RWPE2 (cell line): ENCODE measurements around the gene SYCP2.
A peak's percentile ranks its signal among the peaks of the same experiment; 100 is the strongest.

Experiments used
- ATAC-seq: fragments of 200-7000 bp; cut with Tn5 transposase; 3 replicates; pipeline ENCODE4 v1.9.1; 2021; ENCODE audit warnings: low read depth
- DNase-seq: peaks from one replicate; pipeline ENCODE4 v3.0.0-alpha.2; 2020; ENCODE audit warnings: low spot score
- H3K27ac ChIP-seq: fragments of 450-650 bp; 2 replicates; pipeline ENCODE4 v1.5.1; 2017; ENCODE audit warnings: mild to moderate bottlenecking; ENCODE audit not compliant: poor library complexity, severe bottlenecking
- H3K27me3 ChIP-seq: fragments of 250-450 bp; sonication (Bioruptor Pico); 2 replicates; pipeline ENCODE4 v1.5.1; 2021; ENCODE audit warnings: mild to moderate bottlenecking, moderate library complexity; ENCODE audit not compliant: insufficient read depth, poor library complexity, severe bottlenecking
- H3K36me3 ChIP-seq: fragments of 250-450 bp; sonication (Bioruptor Pico); 2 replicates; pipeline ENCODE4 v1.5.1; 2020; ENCODE audit warnings: low read depth, mild to moderate bottlenecking, moderate library complexity
- H3K4me1 ChIP-seq: fragments of 250-450 bp; sonication (Bioruptor Pico); 2 replicates; pipeline ENCODE4 v1.5.1; 2021; ENCODE audit warnings: mild to moderate bottlenecking, moderate library complexity; ENCODE audit not compliant: insufficient read depth, poor library complexity, severe bottlenecking
- H3K4me3 ChIP-seq: fragments of 250-450 bp; sonication (Bioruptor Pico); 2 replicates; pipeline ENCODE4 v1.5.1; 2021; ENCODE audit warnings: mild to moderate bottlenecking, moderate library complexity; ENCODE audit not compliant: severe bottlenecking
- H3K9me3 ChIP-seq: fragments of 250-450 bp; sonication (Bioruptor Pico); 2 replicates; pipeline ENCODE4 v1.5.1; 2021; ENCODE audit warnings: mild to moderate bottlenecking, moderate library complexity; ENCODE audit not compliant: severe bottlenecking
- CTCF ChIP-seq: fragments of 450-650 bp; IDR thresholded peaks from one replicate; pipeline ENCODE4 v1.5.1; 2017; ENCODE audit warnings: mild to moderate bottlenecking, moderate library complexity; ENCODE audit not compliant: poor library complexity, severe bottlenecking

SYCP2 gene

DNA sequence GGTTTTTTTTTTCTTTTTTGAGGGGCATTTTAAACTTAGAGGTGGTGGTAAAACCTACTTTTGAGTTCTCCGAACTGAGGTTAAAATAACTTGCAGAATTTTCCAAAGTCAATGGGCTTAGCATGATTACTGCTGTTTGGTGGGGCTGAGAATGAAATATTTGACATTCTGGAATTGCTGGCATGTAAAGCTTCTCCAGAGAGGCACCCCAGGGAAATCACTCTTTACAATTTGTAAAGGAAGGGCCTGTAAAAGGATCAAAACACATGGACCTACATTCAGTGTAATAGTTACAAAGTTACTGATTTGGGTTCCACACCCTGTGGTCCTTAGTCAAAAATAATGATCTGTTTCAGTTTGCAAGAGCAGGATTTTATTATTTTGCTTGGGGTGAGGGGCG, 12.3 kb upstream of the SYCP2 start:
- TF ChIP-seq CTCF: no peak
- Histone ChIP-seq H3K9me3 (no peaks in the 10 kb centered on the region), H3K4me1 (peaks cover 14% of the 10 kb centered on the region), H3K36me3 (peaks cover 69% of the 10 kb centered on the region), H3K27me3 (no peaks in the 10 kb centered on the region), H3K27ac (no peak overlapping the region), H3K4me3 (no peak overlapping the region)
- ATAC-seq: no peak
- no peak for DNase-seq

DNA sequence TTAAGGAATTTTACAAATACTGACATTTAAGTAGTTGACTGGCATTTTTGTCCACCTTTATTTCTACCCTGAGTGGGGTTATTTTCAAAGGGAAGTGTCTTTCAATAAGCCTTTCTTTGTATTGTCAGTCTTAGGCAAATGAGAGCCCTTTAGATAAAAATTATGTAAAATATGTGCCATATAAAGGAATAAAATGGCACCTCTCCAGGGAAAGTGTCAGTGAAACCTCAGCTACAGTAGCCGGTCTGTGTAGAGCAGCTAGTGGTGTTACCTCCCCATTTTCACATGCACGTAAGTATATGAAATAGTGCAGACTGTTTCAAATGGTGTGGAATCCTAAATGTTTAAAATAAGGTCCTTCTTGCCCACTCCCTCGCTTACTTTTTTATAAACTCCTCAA, 11.7 kb upstream of the SYCP2 start:
- no peak for TF ChIP-seq CTCF
- H3K9me3 ChIP-seq: no peaks in the 10 kb centered on the region
- ATAC-seq (no peak), DNase-seq (no peak)
- H3K4me1 ChIP-seq: peaks cover 14% of the 10 kb centered on the region
- no peak overlapping the region for H3K4me3 ChIP-seq
- H3K36me3 ChIP-seq: peaks cover 69% of the 10 kb centered on the region
- no peaks in the 10 kb centered on the region for H3K27me3 ChIP-seq
- H3K27ac ChIP-seq: no peak overlapping the region

DNA sequence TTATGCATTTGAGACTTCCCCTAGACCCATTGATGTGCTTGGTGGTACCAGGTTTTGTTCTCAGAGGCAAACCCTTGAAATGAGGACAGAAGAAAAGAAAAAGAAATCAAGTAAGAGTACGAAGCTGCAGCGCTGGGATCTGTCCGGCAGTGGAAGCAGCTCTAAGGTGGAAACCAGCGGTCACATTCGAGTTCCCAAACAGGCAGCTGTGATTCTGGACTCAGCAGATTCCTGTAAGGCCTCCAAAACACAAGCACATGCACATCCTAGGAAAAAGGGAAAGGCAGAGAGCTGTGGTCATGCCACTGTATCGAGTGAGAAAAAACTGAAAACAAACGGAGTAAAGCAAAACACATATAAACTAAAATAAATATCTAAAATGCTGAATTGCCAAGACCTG, 11.3 kb upstream of the SYCP2 start:
- Histone ChIP-seq H3K36me3 (peaks cover 68% of the 10 kb centered on the region), H3K9me3 (no peaks in the 10 kb centered on the region), H3K27me3 (no peaks in the 10 kb centered on the region), H3K27ac (no peak overlapping the region), H3K4me3 (no peak overlapping the region), H3K4me1 (peaks cover 14% of the 10 kb centered on the region)
- ATAC-seq (no peak), DNase-seq (no peak)
- TF ChIP-seq CTCF: no peak

GRCh38 chr20:59942245-59942644, 8.8 kb upstream of the SYCP2 start:
- no peak for TF ChIP-seq CTCF
- H3K27ac ChIP-seq: no peak overlapping the region
- DNase-seq (no peak), ATAC-seq (no peak)
- no peaks in the 10 kb centered on the region for H3K9me3 ChIP-seq
- H3K36me3 ChIP-seq: peaks cover 52% of the 10 kb centered on the region
- H3K4me3 ChIP-seq: no peak overlapping the region
- no peaks in the 10 kb centered on the region for H3K27me3 ChIP-seq
- H3K4me1 ChIP-seq: peaks cover 33% of the 10 kb centered on the region

DNA sequence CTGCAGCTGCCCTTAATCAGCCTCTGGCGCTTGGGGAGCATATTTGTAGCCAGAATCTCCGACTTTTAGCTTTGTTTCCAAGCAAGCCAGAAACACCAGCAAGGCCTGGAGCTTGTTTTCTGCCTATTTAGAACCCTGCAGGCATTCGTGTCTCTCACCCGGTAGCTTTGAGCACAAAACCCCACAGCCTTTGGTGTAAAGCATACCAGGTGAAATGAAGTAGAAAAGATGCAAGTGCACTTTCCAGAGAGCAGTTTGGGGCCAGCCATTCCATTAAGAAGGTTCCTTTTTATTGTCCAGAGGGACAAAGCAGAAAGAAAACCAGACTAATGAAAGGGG, 7.5 kb upstream of the SYCP2 start:
- H3K27me3 ChIP-seq: no peaks in the 10 kb centered on the region
- H3K27ac ChIP-seq: peak overlapping the region; percentile 80
- ATAC-seq (no peak; the same call in 2 of the 3 replicates), DNase-seq (no peak)
- peaks cover 42% of the 10 kb centered on the region for H3K36me3 ChIP-seq
- peaks cover 36% of the 10 kb centered on the region for H3K4me1 ChIP-seq
- H3K9me3 ChIP-seq: no peaks in the 10 kb centered on the region
- H3K4me3 ChIP-seq: peak overlapping the region; percentile 48
- TF ChIP-seq CTCF: no peak
